ENCODE data around the gene KDM6B.

The KDM6B gene

DNA sequence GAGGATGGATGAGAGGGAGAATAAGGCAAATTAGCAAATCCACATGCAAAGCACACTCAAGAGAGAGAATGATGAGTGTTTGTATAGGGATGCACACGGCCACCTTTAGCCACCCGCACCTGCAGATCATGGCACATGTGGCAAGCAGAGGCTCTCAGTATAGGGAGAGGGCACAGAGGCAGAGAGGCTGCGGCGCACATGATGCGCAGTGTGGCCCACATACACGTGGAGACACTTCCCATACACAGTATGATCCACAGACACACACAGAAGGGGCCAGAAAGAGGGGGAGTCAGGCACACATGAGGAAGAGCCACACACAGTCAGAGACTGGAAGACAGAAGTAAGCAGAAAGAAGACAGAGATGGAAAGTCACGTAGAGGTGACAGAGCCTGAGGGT is 48.1 kb downstream of the KDM6B start:
- FAIRE-seq = no peak

DNA sequence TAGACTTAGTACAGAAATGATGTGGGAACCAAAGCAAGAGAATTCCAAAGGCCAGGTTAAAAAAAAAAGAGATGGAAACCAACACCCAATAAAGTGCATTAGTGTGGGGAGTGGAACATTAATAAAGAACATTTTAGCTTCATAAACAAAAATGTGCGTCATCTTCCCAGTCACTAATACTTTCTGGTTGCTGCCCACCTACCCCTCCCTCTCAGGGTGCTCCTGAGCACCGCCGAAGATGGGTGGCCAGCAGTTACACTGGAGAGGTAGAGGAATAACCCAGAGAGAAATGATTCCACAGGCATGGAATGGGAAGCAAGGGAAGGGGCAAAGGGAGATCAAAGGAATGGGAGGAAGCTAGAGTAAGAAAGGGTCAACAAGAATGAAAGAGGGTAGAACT is 48.6 kb downstream of the KDM6B start:
- no peak for FAIRE-seq
